Measurements from ENCODE around the gene UBE4A. TPM values are rescaled to one million over a fixed set of nuclear protein-coding genes. Genes with fewer than 3 reads are reported as not detected.

Gene UBE4A
- total RNA-seq, 2 experiments from 2014 or later = 40.1 to 43.0 TPM

DNA sequence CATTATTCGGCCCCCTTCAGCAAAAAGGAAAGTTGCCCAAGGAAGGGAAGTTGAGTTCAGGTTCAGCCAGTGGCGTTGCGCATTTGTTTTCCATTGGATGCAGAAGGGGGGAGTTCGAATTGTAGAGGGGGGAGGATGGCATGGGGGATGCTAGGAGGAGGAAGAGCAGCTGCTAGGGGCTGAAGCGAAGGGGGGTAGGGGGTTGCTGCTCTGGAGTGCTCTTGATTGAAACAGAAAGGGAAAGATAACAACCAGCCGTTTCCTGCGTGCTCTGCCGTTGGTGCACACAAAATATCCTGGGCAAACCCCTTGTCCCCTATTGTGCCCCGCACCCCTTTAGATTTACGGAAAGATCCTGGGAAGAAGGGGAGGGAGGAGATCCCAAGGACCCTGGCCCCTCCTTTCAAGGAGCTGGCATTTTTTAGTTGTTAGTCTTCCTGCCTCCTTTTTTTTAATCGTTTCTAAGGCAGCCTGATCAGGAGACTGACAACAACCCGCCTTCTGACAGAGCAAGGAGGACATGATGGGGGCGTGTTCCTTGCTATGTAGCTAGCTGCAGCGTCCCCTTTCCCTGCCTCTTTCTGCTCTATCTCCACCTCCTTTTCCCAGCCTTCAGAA is 79.0 kb downstream of the UBE4A start:
- peak; percentile 14 to 83 (median 36) for DNase-seq
- peak overlapping the region; percentile 92 for H3K4me3 ChIP-seq (ENCODE audit: low read length)
- Mint-ChIP-seq H3K9me3 (no peaks in the 10 kb centered on the region), H3K4me1 (ENCODE audit: low read depth) (peaks cover 74% of the 10 kb centered on the region), H3K27ac (peak overlapping the region; percentile 98), H3K27me3 (no peaks in the 10 kb centered on the region), H3K36me3 (ENCODE audit: low read depth) (peaks cover 63% of the 10 kb centered on the region), H3K4me3 (peak overlapping the region; percentile 99)
- CTCF ChIA-PET = interaction anchor here (0.6 to 1.0 kb wide), 3 partner anchors 50 to 631 kb away, joined by 3 read pairs; no protein-coding TSS in a partner anchor
- intact Hi-C loops (cut with DNase I, micrococcal nuclease) = loop anchor here (1.0 to 5.0 kb wide), 2 partner anchors 40 to 131 kb away; no protein-coding TSS in a partner anchor
- H3K27ac ChIP-seq (ENCODE audit: low read depth in 1 of 2, low read length in 2 of 2) = peak overlapping the region; percentile 91 to 98
- H3K9me3 ChIP-seq (ENCODE audit: control insufficient read depth in 1 of 2, insufficient read depth in 1 of 2, low read length in 2 of 2) = no peaks in the 10 kb centered on the region
- POLR2A ChIA-PET = interaction anchor here (0.7 to 2.5 kb wide), 17 partner anchors 10 to 924 kb away, joined by 3 to 14 read pairs (median 3); partner anchors contain the start of genes ATP5MG and CD3D
- peak; percentile 48 for ATAC-seq (ENCODE audit: poor library complexity)
- TF ChIP-seq CTCF (IDR thresholded peaks at IDR 0.05) = no peak
- H3K27me3 ChIP-seq (ENCODE audit: control insufficient read depth in 1 of 2, insufficient read depth in 2 of 2, low read length in 2 of 2) = no peaks in the 10 kb centered on the region
- peaks cover 40% of the 10 kb centered on the region for H3K4me1 ChIP-seq (ENCODE audit: insufficient read depth, low read length)
- peaks cover 5% of the 10 kb centered on the region for H3K36me3 ChIP-seq (ENCODE audit: insufficient read depth, low read length)

DNA sequence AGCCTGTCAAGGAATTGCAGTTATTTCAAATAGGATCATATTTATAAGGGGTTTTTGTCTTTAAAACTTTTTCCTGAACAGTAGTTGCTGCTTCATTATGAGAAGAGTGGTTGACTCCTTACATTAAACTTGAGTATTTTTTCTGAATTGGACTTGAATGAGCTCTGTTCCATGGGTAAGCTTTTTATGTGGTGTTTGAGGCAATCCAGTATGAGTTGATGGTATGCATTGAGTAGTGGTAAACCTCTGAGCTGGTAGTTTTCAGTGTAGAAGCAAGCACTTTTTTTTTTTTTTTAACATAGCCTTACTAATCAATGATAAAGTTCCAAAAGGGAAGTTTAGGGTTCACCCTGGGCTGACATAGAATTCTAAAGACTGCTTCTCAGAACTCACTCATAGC is 80.2 kb downstream of the UBE4A start:
- Mint-ChIP-seq H3K36me3 (ENCODE audit: low read depth) (peaks cover 68% of the 10 kb centered on the region), H3K4me1 (ENCODE audit: low read depth) (peaks cover 76% of the 10 kb centered on the region), H3K27ac (peak overlapping the region; percentile 98), H3K27me3 (no peaks in the 10 kb centered on the region), H3K9me3 (no peaks in the 10 kb centered on the region), H3K4me3 (peak overlapping the region; percentile 99)
- no peak for ATAC-seq (ENCODE audit: poor library complexity)
- peak overlapping the region; percentile 91 to 98 for H3K27ac ChIP-seq (ENCODE audit: low read depth in 1 of 2, low read length in 2 of 2)
- DNase-seq = peak in 2 of 14 experiments; percentile 31 to 43
- intact Hi-C loops (cut with DNase I, micrococcal nuclease) = loop anchor here (1.0 to 5.0 kb wide), 2 partner anchors 132 to 134 kb away; no protein-coding TSS in a partner anchor
- POLR2A ChIA-PET = interaction anchor here (0.6 to 2.5 kb wide), 5 partner anchors 13 to 80 kb away, joined by 3 to 14 read pairs (median 5); partner anchors contain the start of gene UBE4A
- H3K27me3 ChIP-seq (ENCODE audit: control insufficient read depth in 1 of 2, insufficient read depth in 2 of 2, low read length in 2 of 2) = no peaks in the 10 kb centered on the region
- H3K4me1 ChIP-seq (ENCODE audit: insufficient read depth, low read length) = peaks cover 37% of the 10 kb centered on the region
- no peak overlapping the region for H3K4me3 ChIP-seq (ENCODE audit: low read length)
- no peak for TF ChIP-seq CTCF (IDR thresholded peaks at IDR 0.05)
- CTCF ChIA-PET = interaction anchor here (1.0 kb wide), 1 partner anchor 37 kb away, joined by 3 read pairs; no protein-coding TSS in a partner anchor
- no peaks in the 10 kb centered on the region for H3K9me3 ChIP-seq (ENCODE audit: control insufficient read depth in 1 of 2, insufficient read depth in 1 of 2, low read length in 2 of 2)
- H3K36me3 ChIP-seq (ENCODE audit: insufficient read depth, low read length) = peaks cover 8% of the 10 kb centered on the region

- Histone ChIP-seq H3K9me3 (ENCODE audit: control insufficient read depth in 1 of 2, insufficient read depth in 1 of 2, low read length in 2 of 2) (no peaks in the 10 kb centered on the region), H3K27ac (ENCODE audit: low read depth in 1 of 2, low read length in 2 of 2) (peak overlapping the region in 1 of 2 donors; percentile 2), H3K4me3 (ENCODE audit: low read length) (no peak overlapping the region), H3K36me3 (ENCODE audit: insufficient read depth, low read length) (peaks cover 15% of the 10 kb centered on the region), H3K4me1 (ENCODE audit: insufficient read depth, low read length) (peaks cover 42% of the 10 kb centered on the region), H3K27me3 (ENCODE audit: control insufficient read depth in 1 of 2, insufficient read depth in 2 of 2, low read length in 2 of 2) (no peaks in the 10 kb centered on the region)
- H3K36me3 Mint-ChIP-seq (ENCODE audit: low read depth) = peaks cover 76% of the 10 kb centered on the region
- H3K4me3 Mint-ChIP-seq = peak overlapping the region; percentile 17
- DNase-seq (peak in 2 of 14 experiments; percentile 12 to 13), ATAC-seq (ENCODE audit: poor library complexity) (no peak)
- H3K9me3 Mint-ChIP-seq = no peaks in the 10 kb centered on the region
- TF ChIP-seq CTCF (IDR thresholded peaks at IDR 0.05) = no peak
- no peaks in the 10 kb centered on the region for H3K27me3 Mint-ChIP-seq
- intact Hi-C loops (cut with DNase I, micrococcal nuclease) = no loop called here
- ChIA-PET POLR2A (interaction anchor here (0.6 kb wide), 1 partner anchor 29 kb away, joined by 3 read pairs; no protein-coding TSS in a partner anchor), CTCF (no interaction called here)
- peak overlapping the region; percentile 98 for H3K27ac Mint-ChIP-seq
- peaks cover 85% of the 10 kb centered on the region for H3K4me1 Mint-ChIP-seq (ENCODE audit: low read depth)
These were observed 82.4 kb downstream of the UBE4A start for GRCh38 chr11:118441770-118442275.
